ENCODE data around the gene ZNF689. TPM values are rescaled to one million over a fixed set of nuclear protein-coding genes. Genes with fewer than 3 reads are reported as not detected.

Gene ZNF689
- total RNA-seq, 2 donors from 2014 or later = 13.4 to 17.8 TPM

DNA sequence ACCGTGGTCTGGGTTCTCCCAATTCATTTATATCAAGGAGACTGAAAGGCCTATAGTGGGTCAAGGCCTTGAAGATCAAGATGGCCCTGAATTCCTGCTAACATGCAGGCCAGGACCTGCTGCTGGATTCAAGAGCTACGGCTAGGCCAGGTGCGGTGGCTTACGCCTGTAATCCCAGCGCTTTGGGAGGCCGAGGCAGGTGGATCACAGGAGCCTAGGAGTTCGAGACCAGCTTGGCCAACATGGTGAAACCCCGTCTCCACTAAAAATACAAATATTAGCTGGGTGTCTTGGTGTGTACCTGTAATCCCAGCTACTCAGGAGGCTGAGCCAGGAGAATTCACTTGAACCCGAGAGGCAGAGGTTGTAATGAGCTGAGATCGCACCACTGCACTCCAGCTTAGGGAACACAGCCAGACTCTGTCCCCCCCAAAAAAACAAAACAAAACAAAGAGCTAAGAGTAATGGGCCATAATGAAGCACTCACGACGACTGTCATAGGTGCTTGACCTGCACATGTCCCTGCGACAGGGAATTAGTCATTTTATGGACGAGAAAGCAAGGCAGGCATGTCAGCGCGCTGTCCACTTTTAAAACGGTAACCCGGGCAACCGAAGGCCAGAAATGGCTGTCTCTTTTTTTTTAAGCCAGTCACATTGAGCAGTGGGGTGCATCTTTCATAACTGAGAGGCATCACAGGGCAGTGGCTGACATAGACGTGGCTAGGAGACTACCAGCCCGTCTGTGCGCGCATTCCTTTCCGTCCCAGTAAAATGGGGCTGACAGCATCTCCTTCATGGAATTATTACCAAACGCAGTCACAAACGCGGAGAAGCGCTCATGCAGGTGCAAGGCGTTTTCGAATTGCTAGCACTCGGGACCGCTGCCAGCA is 47.0 kb upstream of the ZNF689 start:
- intact Hi-C loops (cut with DNase I) = loop anchor here (5.0 to 10.0 kb wide), 3 partner anchors 40 to 852 kb away; partner anchors contain the start of genes ALDOA, MAZ and SRCAP
- WGBS = 29% methylated on average over 32 of the region's 32 CpGs
- Histone ChIP-seq H3K27me3 (replicated peaks; ENCODE audit: insufficient read depth) (no peaks in the 10 kb centered on the region), H3K27ac (peak overlapping the region; percentile 98 to 99), H3K9me3 (no peaks in the 10 kb centered on the region), H3K4me1 (replicated peaks) (peaks cover 22% of the 10 kb centered on the region), H3K36me3 (peaks cover 0 to 24% of the 10 kb centered on the region in 2 donors), H3K4me3 (peak overlapping the region; percentile 31 to 32)
- TF ChIP-seq POLR2A (IDR thresholded peaks at IDR 0.05) (no peak), POLR2AphosphoS5 (IDR thresholded peaks at IDR 0.05) (no peak)
- TF ChIP-seq, protein P1, sequence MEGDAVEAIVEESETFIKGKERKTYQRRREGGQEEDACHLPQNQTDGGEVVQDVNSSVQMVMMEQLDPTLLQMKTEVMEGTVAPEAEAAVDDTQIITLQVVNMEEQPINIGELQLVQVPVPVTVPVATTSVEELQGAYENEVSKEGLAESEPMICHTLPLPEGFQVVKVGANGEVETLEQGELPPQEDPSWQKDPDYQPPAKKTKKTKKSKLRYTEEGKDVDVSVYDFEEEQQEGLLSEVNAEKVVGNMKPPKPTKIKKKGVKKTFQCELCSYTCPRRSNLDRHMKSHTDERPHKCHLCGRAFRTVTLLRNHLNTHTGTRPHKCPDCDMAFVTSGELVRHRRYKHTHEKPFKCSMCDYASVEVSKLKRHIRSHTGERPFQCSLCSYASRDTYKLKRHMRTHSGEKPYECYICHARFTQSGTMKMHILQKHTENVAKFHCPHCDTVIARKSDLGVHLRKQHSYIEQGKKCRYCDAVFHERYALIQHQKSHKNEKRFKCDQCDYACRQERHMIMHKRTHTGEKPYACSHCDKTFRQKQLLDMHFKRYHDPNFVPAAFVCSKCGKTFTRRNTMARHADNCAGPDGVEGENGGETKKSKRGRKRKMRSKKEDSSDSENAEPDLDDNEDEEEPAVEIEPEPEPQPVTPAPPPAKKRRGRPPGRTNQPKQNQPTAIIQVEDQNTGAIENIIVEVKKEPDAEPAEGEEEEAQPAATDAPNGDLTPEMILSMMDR (IDR thresholded peaks at IDR 0.05) = no peak
- DNase-seq (ENCODE audit: low spot score) = no peak

DNA sequence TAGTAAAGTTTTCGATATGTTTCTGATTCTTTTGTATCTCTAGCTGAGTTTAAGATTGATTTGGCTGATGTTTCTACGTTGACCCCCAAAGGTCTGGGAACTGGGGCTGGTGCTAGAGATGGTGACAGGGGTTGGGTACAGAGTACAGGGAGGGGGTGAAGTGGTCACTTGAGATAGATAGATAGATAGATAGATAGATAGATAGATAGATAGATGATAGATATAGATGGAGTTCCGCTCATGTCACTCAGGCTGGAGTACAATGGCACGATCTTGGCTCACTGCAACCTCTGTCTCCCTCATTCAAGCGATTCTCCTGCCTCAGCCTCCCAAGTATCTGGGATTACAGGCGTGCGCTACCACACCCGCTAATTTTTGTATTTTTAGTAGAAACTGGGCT is 46.2 kb upstream of the ZNF689 start:
- DNase-seq (ENCODE audit: low spot score) = no peak
- TF ChIP-seq POLR2AphosphoS5 (IDR thresholded peaks at IDR 0.05) (no peak), POLR2A (IDR thresholded peaks at IDR 0.05) (no peak)
- TF ChIP-seq, protein P1 (IDR thresholded peaks at IDR 0.05) = no peak
- Histone ChIP-seq H3K4me3 (no peak overlapping the region), H3K9me3 (no peaks in the 10 kb centered on the region), H3K27me3 (replicated peaks; ENCODE audit: insufficient read depth) (no peaks in the 10 kb centered on the region), H3K36me3 (peaks cover 0 to 24% of the 10 kb centered on the region in 2 donors), H3K27ac (peak overlapping the region; percentile 98 to 99), H3K4me1 (replicated peaks) (peaks cover 21% of the 10 kb centered on the region)
- intact Hi-C loops (cut with DNase I) = loop anchor here (5.0 to 10.0 kb wide), 3 partner anchors 41 to 852 kb away; partner anchors contain the start of genes ALDOA, MAZ and SRCAP
- 96% methylated on average over 8 of the region's 8 CpGs for WGBS

DNA sequence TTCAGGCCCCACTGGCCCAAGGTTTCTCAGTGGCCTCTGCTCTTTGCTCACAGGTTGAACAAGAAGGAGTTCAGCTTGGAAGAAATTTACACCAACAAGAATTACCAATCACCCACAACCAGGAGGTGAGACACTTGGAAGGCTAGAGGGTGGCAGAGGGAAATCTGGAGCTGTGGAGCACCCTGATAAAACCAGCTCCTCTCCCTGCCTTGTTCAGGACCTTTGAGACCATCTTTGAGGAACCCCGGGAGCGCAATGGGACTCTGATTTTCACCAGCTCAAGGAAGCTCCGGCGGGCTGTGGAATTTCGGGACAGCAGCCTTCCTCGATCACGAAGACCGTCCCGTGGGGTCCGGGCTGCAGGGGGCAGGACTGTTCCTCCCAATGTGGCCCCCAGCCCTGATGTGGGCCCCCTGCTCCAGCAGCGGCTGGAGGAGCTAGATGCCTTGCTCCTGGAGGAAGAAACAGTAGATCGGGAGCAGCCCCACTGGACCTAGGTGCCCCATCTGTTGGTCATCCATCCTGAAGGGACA is 45.7 kb upstream of the ZNF689 start:
- DNase-seq (ENCODE audit: low spot score) = no peak
- TF ChIP-seq POLR2A (IDR thresholded peaks at IDR 0.05) (no peak), POLR2AphosphoS5 (IDR thresholded peaks at IDR 0.05) (no peak)
- TF ChIP-seq, protein P1 (IDR thresholded peaks at IDR 0.05) = no peak
- H3K9me3 ChIP-seq = no peaks in the 10 kb centered on the region
- H3K27ac ChIP-seq = no peak overlapping the region
- intact Hi-C loops (cut with DNase I) = loop anchor here (5.0 to 10.0 kb wide), 3 partner anchors 41 to 851 kb away; partner anchors contain the start of genes ALDOA, MAZ and SRCAP
- H3K4me3 ChIP-seq = no peak overlapping the region
- peaks cover 0 to 20% of the 10 kb centered on the region in 2 donors for H3K36me3 ChIP-seq
- no peaks in the 10 kb centered on the region for H3K27me3 ChIP-seq (replicated peaks; ENCODE audit: insufficient read depth)
- H3K4me1 ChIP-seq (replicated peaks) = peaks cover 15% of the 10 kb centered on the region
- 84% methylated on average over 12 of the region's 12 CpGs for whole genome bisulfite sequencing

DNA sequence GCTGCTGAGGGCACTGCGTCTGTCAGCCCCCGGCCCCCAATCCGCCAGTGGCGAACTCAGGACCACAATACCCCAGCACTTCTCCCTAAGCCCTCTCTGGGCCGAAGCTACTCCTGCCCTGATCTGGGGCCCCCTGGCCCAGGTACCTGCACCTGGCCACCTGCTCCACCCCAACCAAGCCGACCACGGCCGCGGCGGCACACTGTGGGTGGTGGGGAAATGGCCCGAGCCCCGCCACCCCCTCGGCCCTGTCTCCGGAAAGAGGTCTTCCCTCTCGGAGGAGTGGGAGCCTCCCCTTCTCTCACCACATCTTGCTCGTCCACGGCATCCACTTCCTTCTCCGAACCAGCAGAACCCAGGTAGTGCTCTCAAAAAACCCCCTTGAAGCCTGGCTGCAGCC is 44.7 kb upstream of the ZNF689 start:
- Histone ChIP-seq H3K4me3 (no peak overlapping the region), H3K4me1 (replicated peaks) (peaks cover 9% of the 10 kb centered on the region), H3K27ac (no peak overlapping the region), H3K9me3 (no peaks in the 10 kb centered on the region), H3K27me3 (replicated peaks; ENCODE audit: insufficient read depth) (no peaks in the 10 kb centered on the region), H3K36me3 (peaks cover 0 to 20% of the 10 kb centered on the region in 2 donors)
- 96% methylated on average over 18 of the region's 18 CpGs for WGBS
- TF ChIP-seq, protein P1 (IDR thresholded peaks at IDR 0.05) = no peak
- TF ChIP-seq POLR2A (IDR thresholded peaks at IDR 0.05) (no peak), POLR2AphosphoS5 (IDR thresholded peaks at IDR 0.05) (no peak)
- DNase-seq (ENCODE audit: low spot score) = no peak
- intact Hi-C loops (cut with DNase I) = loop anchor here (5.0 to 10.0 kb wide), 4 partner anchors 42 to 850 kb away; partner anchors contain the start of genes ALDOA, MAZ, SRCAP and ZNF688
